Measurements from ENCODE around the gene FBXO45. TPM values are rescaled to one million over a fixed set of nuclear protein-coding genes. Genes with fewer than 3 reads are reported as not detected.

Gene FBXO45
- polyA plus RNA-seq, 4 donors = 14.5 to 20.5 (median 17.8) TPM

Other genes with a start within 250 kb of the FBXO45 start
- under 1 TPM; 0.11 to 0.34 (median 0.29) TPM for gene TM4SF19, start 230.3 kb upstream of the FBXO45 start, polyA plus RNA-seq (ENCODE audit: insufficient read length in 4 of 4)
- 10 to 100 TPM; 30.5 to 36.7 (median 33.3) TPM for gene UBXN7, start 136.2 kb upstream of the FBXO45 start, polyA plus RNA-seq (ENCODE audit: insufficient read length in 4 of 4)
- gene RNF168, start 64.9 kb upstream of the FBXO45 start, polyA plus RNA-seq (ENCODE audit: insufficient read length in 4 of 4) = 10 to 100 TPM; 14.8 to 16.7 (median 15.8) TPM
- gene SMCO1, start 53.3 kb upstream of the FBXO45 start, polyA plus RNA-seq (ENCODE audit: insufficient read length in 4 of 4) = under 1 TPM in 1 of 4 donors, not detected in 3; 0.08 TPM
- 10 to 100 TPM; 14.7 to 22.7 (median 16.6) TPM for gene WDR53, start 106 bp upstream of the FBXO45 start, polyA plus RNA-seq (ENCODE audit: insufficient read length in 4 of 4)
- 1 to 10 TPM; 2.8 to 5.6 (median 4.0) TPM for gene NRROS, start 71.0 kb downstream of the FBXO45 start, polyA plus RNA-seq (ENCODE audit: insufficient read length in 4 of 4)
- 1 to 10 TPM; 4.8 to 6.2 (median 5.1) TPM for gene CEP19, start 143.6 kb downstream of the FBXO45 start, polyA plus RNA-seq (ENCODE audit: insufficient read length in 4 of 4)
- gene PIGX, start 143.7 kb downstream of the FBXO45 start, polyA plus RNA-seq (ENCODE audit: insufficient read length in 4 of 4) = 10 to 100 TPM; 30.1 to 34.3 (median 31.1) TPM
- 10 to 100 TPM; 53.3 to 94.0 (median 72.7) TPM for gene PAK2, start 171.2 kb downstream of the FBXO45 start, polyA plus RNA-seq (ENCODE audit: insufficient read length in 4 of 4)

Data from left renal pelvis (tissue), 4 donors.